HepG2 (cell line): ENCODE results near the gene MYO18A. TPM values are rescaled to one million over a fixed set of nuclear protein-coding genes. Genes with fewer than 3 reads are reported as not detected.

Experiments
- ATAC-seq: fragments of 200-7000 bp; cut with Tn5 transposase; 3 replicates; pipeline ENCODE4 v1.9.1; 2020; ENCODE audit warnings: mild to moderate bottlenecking, moderate library complexity
- BruUV-seq: library from RNA; stranded (reverse); fragments of 400-500 nt; replicated peaks from 2 replicates; lab custom pipeline; 2021; lab: Mats Ljungman, UMichigan
- CTCF ChIA-PET: fragments of 300-600 bp; formaldehyde crosslinking; extraction: SDS; loops from one replicate; lab custom pipeline; 2021; ENCODE audit warnings: low total read pairs, inconsistent platforms, low intra/inter-chr PET ratio; lab: Yijun Ruan, JAX
- POLR2A ChIA-PET: fragments of 350-600 bp; sonication (Branson Sonifier 250); formaldehyde crosslinking; loops from one replicate; lab custom pipeline; 2020; ENCODE audit warnings: antibody characterized with exemption, inconsistent platforms; lab: Yijun Ruan, JAX
- DNase-seq: peaks from one replicate; pipeline ENCODE4 v3.0.0-alpha.2; 2015; ENCODE audit warnings: low spot score
- FAIRE-seq: peaks from 3 replicates; lab custom pipeline; 2011; peaks lifted over from hg19 to GRCh38; lab: Jason Lieb, UNC
- H2AFZ ChIP-seq: one replicate; pipeline ENCODE4 v1.6.1; 2011; ENCODE audit warnings: low read length, inconsistent platforms
- H3K27ac ChIP-seq: fragments of 300-600 bp; 3 replicates; pipeline ENCODE4 v1.8.0; 2011; ENCODE audit warnings: mixed run types, mild to moderate bottlenecking, mixed read lengths, low read length, inconsistent platforms; ENCODE audit not compliant: insufficient read depth; ENCODE audit errors: extremely low read length
- H3K27me3 ChIP-seq, 2 experiments: fragments of 200-600 bp in 1 of 2; 2 replicates in 1 of 2; 3 replicates in 1 of 2; pipeline versions ENCODE4 v1.6.0 to v1.8.0; 2011; ENCODE audit warnings: low read length in 2 of 2, mild to moderate bottlenecking in 2 of 2, moderate library complexity in 2 of 2, inconsistent platforms in 1 of 2; ENCODE audit not compliant: insufficient read depth in 2 of 2, control insufficient read depth in 1 of 2
- H3K36me3 ChIP-seq, 2 experiments: fragments of 200-600 bp in 1 of 2; replicated peaks in 1 of 2; 2 replicates in 1 of 2; 3 replicates in 1 of 2; pipeline versions ENCODE4 v1.5.1 to v1.8.0; 2011; ENCODE audit warnings: low read length in 2 of 2, inconsistent platforms in 1 of 2; ENCODE audit not compliant: insufficient read depth in 2 of 2, control insufficient read depth in 1 of 2
- H3K4me1 ChIP-seq: 2 replicates; pipeline ENCODE4 v1.5.1; 2012; ENCODE audit warnings: low read length, inconsistent platforms; ENCODE audit not compliant: insufficient read depth
- H3K4me2 ChIP-seq: 2 replicates; pipeline ENCODE4 v1.6.0; 2011; ENCODE audit warnings: low read depth, low read length, inconsistent platforms
- H3K4me3 ChIP-seq, 3 experiments: fragments of 200-600 bp in 1 of 3; sonication (generic), shearing (Covaris generic) in 1 of 3; replicated peaks in 1 of 3; 2 replicates each; pipeline ENCODE4 v1.5.1; 2011 to 2016; ENCODE audit warnings: low read length in 3 of 3, inconsistent platforms in 2 of 3, low read depth in 2 of 3, mild to moderate bottlenecking in 2 of 3, control low read depth in 1 of 3, mixed read lengths in 1 of 3; ENCODE audit not compliant: insufficient read depth in 1 of 3
- H3K79me2 ChIP-seq: one replicate; pipeline ENCODE4 v1.6.1; 2011; ENCODE audit warnings: low read length, inconsistent platforms; ENCODE audit not compliant: insufficient read depth
- H3K9ac ChIP-seq: 2 replicates; pipeline ENCODE4 v1.6.0; 2011; ENCODE audit warnings: mild to moderate bottlenecking, low read depth, low read length, inconsistent platforms; ENCODE audit not compliant: insufficient read depth
- H3K9me3 ChIP-seq: 2 replicates; pipeline ENCODE4 v1.5.1; 2012; ENCODE audit warnings: mild to moderate bottlenecking, low read length
- H4K20me1 ChIP-seq: 2 replicates; pipeline ENCODE4 v1.6.0; 2011; ENCODE audit warnings: inconsistent platforms, mild to moderate bottlenecking, low read length, moderate library complexity; ENCODE audit not compliant: insufficient read depth
- AGO1 ChIP-seq: fragments of 200-400 bp; formaldehyde crosslinking; IDR thresholded peaks from 2 replicates; pipeline ENCODE4 v1.6.1; 2017; ENCODE audit warnings: mild to moderate bottlenecking, low read depth, low read length, moderate library complexity; ENCODE audit not compliant: poor library complexity, severe bottlenecking
- NPAS2 ChIP-seq: sonication (generic); formaldehyde crosslinking; IDR thresholded peaks from 2 replicates; pipeline ENCODE4 v1.8.0; 2022; ENCODE audit warnings: mild to moderate bottlenecking, missing genetic modification reagents, borderline replicate concordance
- PAWR ChIP-seq: sonication (generic); formaldehyde crosslinking; IDR thresholded peaks from 2 replicates; pipeline ENCODE4 v1.4.0; 2020; ENCODE audit warnings: missing genetic modification reagents, mild to moderate bottlenecking, borderline replicate concordance
- RFX5 ChIP-seq: IDR thresholded peaks from 2 replicates; pipeline ENCODE4 v1.6.1; 2011; ENCODE audit warnings: low read depth, low read length, improper control_type of control experiment
- RFXAP ChIP-seq: sonication (generic); formaldehyde crosslinking; IDR thresholded peaks from 2 replicates; pipeline ENCODE4 v1.4.0; 2020; ENCODE audit warnings: missing genetic modification reagents, borderline replicate concordance
- ZNF670 ChIP-seq: sonication (generic); formaldehyde crosslinking; IDR thresholded peaks from 2 replicates; pipeline ENCODE4 v1.8.0; 2022; ENCODE audit warnings: mild to moderate bottlenecking, missing genetic modification reagents, borderline replicate concordance
- ZNF790 ChIP-seq: sonication (generic); formaldehyde crosslinking; IDR thresholded peaks from 2 replicates; pipeline ENCODE4 v1.8.0; 2022; ENCODE audit warnings: missing genetic modification reagents, mild to moderate bottlenecking, borderline replicate concordance
- WGBS: methylation state at CpG from one replicate; pipeline ENCODE4 v1.1.6; 2017; ENCODE audit warnings: low lambda C conversion rate; 5-methylcytosine and 5-hydroxymethylcytosine counted together
- in situ Hi-C: cut with HindIII; loops from 2 replicates; pipeline ENCODE4 v1.10.0; 2017; ENCODE audit warnings: low pct_unique_long_range_greater_than_20kb; ENCODE audit not compliant: extremely low pct_ligation_motif_present
- intact Hi-C: fragments of 100-400 bp; cut with micrococcal nuclease; formaldehyde crosslinking; loops from one replicate; pipeline ENCODE4 v1.10.0; 2022; ENCODE audit not compliant: unreplicated experiment
- polyA plus RNA-seq, 8 experiments: library from polyadenylated mRNA; depleted of rRNA in 3 of 8; stranded (reverse) in 7 of 8; unstranded in 1 of 8; fragments of >200 nt; fragmentation: Illumina TruSeq in 4 of 8; extraction: Trizol in 4 of 8; gene quantifications; 2 replicates each; pipeline versions ENCODE4 v1.2.1 to v1.2.3, GENCODE V29; 2011 to 2016; ENCODE audit warnings: low read depth in 4 of 8, missing spikeins in 1 of 8, mixed read lengths in 1 of 8; ENCODE audit not compliant: insufficient read depth in 1 of 8
- total RNA-seq, 5 experiments: library from RNA; depleted of rRNA; stranded (reverse); fragments of >200 nt; fragmentation: Illumina TruSeq; extraction: Trizol; gene quantifications; 2 replicates each; pipeline ENCODE4 v1.2.3, GENCODE V29; 2016; ENCODE audit warnings: low read depth in 1 of 5
- TF ChIP-seq, protein P1 (sequence below): IDR thresholded peaks from 2 replicates; pipeline ENCODE4 v1.6.1; 2016; ENCODE audit warnings: low read depth, missing genetic modification reagents, missing compliant biosample characterization
- TF ChIP-seq, protein P2 (sequence below): sonication (generic); formaldehyde crosslinking; IDR thresholded peaks from 2 replicates; pipeline ENCODE4 v1.5.1; 2020; ENCODE audit warnings: missing genetic modification reagents, mild to moderate bottlenecking, borderline replicate concordance
- TF ChIP-seq, protein P3 (sequence below): sonication (generic); formaldehyde crosslinking; IDR thresholded peaks from 2 replicates; pipeline ENCODE4 v1.5.0; 2020; ENCODE audit warnings: missing genetic modification reagents
- TF ChIP-seq, protein P4 (sequence below): sonication (generic); formaldehyde crosslinking; IDR thresholded peaks from 2 replicates; pipeline ENCODE4 v1.5.1; 2020; ENCODE audit warnings: mild to moderate bottlenecking, missing genetic modification reagents, moderate library complexity

Gene MYO18A
- total and polyA plus RNA-seq, 2 of the 13 experiments (the other 11 are each of a cell fraction or from before 2014, with no cell fraction given): 16.8 to 24.8 TPM

DNA sequence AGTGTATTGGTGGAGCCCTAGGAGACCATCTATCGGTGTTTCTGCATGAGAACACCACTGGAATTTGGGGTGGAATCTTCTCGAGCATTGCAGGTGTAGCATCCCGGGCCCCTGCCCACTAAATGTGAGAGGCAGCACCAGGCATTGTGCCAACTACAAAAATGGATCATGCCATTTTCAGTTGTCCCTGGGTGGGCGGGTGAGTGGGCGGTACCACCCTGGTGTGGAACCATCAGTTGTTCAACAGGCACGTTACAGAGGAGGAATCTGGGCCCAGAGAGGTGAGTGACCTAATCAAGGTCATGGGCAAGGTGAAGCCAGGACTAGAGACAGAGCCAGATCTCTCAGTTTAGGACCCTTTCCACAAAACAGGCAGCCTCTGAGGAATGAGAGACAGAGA, 128.5 kb downstream of the MYO18A start:
- WGBS: 86% methylated on average over 6 of the region's 6 CpGs
- Histone ChIP-seq H3K4me1 (peaks cover 11% of the 10 kb centered on the region), H3K27ac (no peak overlapping the region), H2AFZ (no peak overlapping the region), H4K20me1 (peaks cover 4% of the 10 kb centered on the region; the same call in 1 of the 2 replicates), H3K9me3 (no peaks in the 10 kb centered on the region), H3K36me3 (peaks cover 28 to 75% of the 10 kb centered on the region in 2 experiments), H3K9ac (no peak overlapping the region), H3K4me3 (no peak overlapping the region), H3K4me2 (no peak overlapping the region), H3K27me3 (no peaks in the 10 kb centered on the region), H3K79me2 (peaks cover 11% of the 10 kb centered on the region)
- in situ Hi-C loops (no loop called here), intact Hi-C loops (no loop called here)
- ChIA-PET POLR2A (interaction anchor here (0.6 kb wide), 1 partner anchor 9 kb away, joined by 3 read pairs; the partner anchor contains the start of gene PIPOX), CTCF (no interaction called here)
- BruUV-seq: no TSS peak
- TF ChIP-seq RFXAP (CRISPR knock-in tag): no peak
- TF ChIP-seq, protein P1, sequence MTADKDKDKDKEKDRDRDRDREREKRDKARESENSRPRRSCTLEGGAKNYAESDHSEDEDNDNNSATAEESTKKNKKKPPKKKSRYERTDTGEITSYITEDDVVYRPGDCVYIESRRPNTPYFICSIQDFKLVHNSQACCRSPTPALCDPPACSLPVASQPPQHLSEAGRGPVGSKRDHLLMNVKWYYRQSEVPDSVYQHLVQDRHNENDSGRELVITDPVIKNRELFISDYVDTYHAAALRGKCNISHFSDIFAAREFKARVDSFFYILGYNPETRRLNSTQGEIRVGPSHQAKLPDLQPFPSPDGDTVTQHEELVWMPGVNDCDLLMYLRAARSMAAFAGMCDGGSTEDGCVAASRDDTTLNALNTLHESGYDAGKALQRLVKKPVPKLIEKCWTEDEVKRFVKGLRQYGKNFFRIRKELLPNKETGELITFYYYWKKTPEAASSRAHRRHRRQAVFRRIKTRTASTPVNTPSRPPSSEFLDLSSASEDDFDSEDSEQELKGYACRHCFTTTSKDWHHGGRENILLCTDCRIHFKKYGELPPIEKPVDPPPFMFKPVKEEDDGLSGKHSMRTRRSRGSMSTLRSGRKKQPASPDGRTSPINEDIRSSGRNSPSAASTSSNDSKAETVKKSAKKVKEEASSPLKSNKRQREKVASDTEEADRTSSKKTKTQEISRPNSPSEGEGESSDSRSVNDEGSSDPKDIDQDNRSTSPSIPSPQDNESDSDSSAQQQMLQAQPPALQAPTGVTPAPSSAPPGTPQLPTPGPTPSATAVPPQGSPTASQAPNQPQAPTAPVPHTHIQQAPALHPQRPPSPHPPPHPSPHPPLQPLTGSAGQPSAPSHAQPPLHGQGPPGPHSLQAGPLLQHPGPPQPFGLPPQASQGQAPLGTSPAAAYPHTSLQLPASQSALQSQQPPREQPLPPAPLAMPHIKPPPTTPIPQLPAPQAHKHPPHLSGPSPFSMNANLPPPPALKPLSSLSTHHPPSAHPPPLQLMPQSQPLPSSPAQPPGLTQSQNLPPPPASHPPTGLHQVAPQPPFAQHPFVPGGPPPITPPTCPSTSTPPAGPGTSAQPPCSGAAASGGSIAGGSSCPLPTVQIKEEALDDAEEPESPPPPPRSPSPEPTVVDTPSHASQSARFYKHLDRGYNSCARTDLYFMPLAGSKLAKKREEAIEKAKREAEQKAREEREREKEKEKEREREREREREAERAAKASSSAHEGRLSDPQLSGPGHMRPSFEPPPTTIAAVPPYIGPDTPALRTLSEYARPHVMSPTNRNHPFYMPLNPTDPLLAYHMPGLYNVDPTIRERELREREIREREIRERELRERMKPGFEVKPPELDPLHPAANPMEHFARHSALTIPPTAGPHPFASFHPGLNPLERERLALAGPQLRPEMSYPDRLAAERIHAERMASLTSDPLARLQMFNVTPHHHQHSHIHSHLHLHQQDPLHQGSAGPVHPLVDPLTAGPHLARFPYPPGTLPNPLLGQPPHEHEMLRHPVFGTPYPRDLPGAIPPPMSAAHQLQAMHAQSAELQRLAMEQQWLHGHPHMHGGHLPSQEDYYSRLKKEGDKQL (CRISPR knock-in tag): no peak
- TF ChIP-seq NPAS2 (CRISPR knock-in tag): no peak
- no peak for TF ChIP-seq AGO1
- TF ChIP-seq PAWR: no peak
- TF ChIP-seq RFX5: no peak
- TF ChIP-seq ZNF670: no peak
- TF ChIP-seq, protein P2, sequence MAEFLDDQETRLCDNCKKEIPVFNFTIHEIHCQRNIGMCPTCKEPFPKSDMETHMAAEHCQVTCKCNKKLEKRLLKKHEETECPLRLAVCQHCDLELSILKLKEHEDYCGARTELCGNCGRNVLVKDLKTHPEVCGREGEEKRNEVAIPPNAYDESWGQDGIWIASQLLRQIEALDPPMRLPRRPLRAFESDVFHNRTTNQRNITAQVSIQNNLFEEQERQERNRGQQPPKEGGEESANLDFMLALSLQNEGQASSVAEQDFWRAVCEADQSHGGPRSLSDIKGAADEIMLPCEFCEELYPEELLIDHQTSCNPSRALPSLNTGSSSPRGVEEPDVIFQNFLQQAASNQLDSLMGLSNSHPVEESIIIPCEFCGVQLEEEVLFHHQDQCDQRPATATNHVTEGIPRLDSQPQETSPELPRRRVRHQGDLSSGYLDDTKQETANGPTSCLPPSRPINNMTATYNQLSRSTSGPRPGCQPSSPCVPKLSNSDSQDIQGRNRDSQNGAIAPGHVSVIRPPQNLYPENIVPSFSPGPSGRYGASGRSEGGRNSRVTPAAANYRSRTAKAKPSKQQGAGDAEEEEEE: no peak
- no peak for TF ChIP-seq ZNF790 (CRISPR knock-in tag)
- TF ChIP-seq, protein P3, sequence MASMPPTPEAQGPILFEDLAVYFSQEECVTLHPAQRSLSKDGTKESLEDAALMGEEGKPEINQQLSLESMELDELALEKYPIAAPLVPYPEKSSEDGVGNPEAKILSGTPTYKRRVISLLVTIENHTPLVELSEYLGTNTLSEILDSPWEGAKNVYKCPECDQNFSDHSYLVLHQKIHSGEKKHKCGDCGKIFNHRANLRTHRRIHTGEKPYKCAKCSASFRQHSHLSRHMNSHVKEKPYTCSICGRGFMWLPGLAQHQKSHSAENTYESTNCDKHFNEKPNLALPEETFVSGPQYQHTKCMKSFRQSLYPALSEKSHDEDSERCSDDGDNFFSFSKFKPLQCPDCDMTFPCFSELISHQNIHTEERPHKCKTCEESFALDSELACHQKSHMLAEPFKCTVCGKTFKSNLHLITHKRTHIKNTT: no peak
- TF ChIP-seq, protein P4, sequence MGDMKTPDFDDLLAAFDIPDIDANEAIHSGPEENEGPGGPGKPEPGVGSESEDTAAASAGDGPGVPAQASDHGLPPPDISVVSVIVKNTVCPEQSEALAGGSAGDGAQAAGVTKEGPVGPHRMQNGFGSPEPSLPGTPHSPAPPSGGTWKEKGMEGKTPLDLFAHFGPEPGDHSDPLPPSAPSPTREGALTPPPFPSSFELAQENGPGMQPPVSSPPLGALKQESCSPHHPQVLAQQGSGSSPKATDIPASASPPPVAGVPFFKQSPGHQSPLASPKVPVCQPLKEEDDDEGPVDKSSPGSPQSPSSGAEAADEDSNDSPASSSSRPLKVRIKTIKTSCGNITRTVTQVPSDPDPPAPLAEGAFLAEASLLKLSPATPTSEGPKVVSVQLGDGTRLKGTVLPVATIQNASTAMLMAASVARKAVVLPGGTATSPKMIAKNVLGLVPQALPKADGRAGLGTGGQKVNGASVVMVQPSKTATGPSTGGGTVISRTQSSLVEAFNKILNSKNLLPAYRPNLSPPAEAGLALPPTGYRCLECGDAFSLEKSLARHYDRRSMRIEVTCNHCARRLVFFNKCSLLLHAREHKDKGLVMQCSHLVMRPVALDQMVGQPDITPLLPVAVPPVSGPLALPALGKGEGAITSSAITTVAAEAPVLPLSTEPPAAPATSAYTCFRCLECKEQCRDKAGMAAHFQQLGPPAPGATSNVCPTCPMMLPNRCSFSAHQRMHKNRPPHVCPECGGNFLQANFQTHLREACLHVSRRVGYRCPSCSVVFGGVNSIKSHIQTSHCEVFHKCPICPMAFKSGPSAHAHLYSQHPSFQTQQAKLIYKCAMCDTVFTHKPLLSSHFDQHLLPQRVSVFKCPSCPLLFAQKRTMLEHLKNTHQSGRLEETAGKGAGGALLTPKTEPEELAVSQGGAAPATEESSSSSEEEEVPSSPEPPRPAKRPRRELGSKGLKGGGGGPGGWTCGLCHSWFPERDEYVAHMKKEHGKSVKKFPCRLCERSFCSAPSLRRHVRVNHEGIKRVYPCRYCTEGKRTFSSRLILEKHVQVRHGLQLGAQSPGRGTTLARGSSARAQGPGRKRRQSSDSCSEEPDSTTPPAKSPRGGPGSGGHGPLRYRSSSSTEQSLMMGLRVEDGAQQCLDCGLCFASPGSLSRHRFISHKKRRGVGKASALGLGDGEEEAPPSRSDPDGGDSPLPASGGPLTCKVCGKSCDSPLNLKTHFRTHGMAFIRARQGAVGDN (CRISPR knock-in tag): no peak
- FAIRE-seq (no peak), DNase-seq (no peak), ATAC-seq (no peak)
